A673 (cell line): ENCODE results near the gene FKBP2.

Source experiments
- EZH2 ChIP-seq: fragments of 200-600 bp; sonication (generic); IDR thresholded peaks from 2 replicates; pipeline ENCODE4 v1.6.1; 2017; ENCODE audit warnings: borderline replicate concordance, low read depth, mild to moderate bottlenecking, mixed read lengths, antibody characterized with exemption, low read length; ENCODE audit not compliant: poor library complexity, severe bottlenecking
- TF ChIP-seq, protein P1 (sequence below): fragments of 300-800, 200-600 bp; sonication (generic); conservative IDR thresholded peaks from 2 replicates; pipeline ENCODE4 v1.5.1; 2017; ENCODE audit warnings: low read depth, mild to moderate bottlenecking, antibody characterized with exemption, low read length, moderate library complexity, mixed read lengths

DNA sequence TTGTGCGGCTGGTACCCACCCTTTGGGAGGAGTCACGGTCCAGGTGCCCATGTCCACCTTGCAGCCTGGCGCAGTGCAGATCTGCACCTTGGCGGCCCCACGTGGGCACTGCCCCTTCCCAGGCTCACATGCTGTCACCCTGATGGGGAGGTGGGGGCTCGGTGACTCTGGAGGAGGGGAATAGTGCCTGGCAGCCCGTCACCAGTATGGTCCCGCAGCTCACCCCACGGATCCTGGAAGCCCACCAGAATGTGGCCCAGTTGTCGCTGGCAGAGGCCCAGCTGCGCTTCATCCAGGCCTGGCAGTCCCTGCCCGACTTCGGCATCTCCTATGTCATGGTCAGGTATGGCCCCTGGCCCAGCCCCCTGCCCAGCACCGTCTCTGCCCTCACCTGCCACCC lies 20.1 kb upstream of the FKBP2 start:
- TF ChIP-seq, protein P1, sequence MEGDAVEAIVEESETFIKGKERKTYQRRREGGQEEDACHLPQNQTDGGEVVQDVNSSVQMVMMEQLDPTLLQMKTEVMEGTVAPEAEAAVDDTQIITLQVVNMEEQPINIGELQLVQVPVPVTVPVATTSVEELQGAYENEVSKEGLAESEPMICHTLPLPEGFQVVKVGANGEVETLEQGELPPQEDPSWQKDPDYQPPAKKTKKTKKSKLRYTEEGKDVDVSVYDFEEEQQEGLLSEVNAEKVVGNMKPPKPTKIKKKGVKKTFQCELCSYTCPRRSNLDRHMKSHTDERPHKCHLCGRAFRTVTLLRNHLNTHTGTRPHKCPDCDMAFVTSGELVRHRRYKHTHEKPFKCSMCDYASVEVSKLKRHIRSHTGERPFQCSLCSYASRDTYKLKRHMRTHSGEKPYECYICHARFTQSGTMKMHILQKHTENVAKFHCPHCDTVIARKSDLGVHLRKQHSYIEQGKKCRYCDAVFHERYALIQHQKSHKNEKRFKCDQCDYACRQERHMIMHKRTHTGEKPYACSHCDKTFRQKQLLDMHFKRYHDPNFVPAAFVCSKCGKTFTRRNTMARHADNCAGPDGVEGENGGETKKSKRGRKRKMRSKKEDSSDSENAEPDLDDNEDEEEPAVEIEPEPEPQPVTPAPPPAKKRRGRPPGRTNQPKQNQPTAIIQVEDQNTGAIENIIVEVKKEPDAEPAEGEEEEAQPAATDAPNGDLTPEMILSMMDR, result no peak
- TF ChIP-seq EZH2, result no peak
